Caco-2 (cell line): ENCODE data around the gene DLX1. TPM values are rescaled to one million over a fixed set of nuclear protein-coding genes. Genes with fewer than 3 reads are reported as not detected.

Experiments used
- BruUV-seq: library from RNA; stranded (reverse); fragments of 400-500 nt; replicated peaks from 2 replicates; lab custom pipeline; 2021; lab: Mats Ljungman, UMichigan
- CTCF ChIA-PET: fragments of 300-600 bp; sonication (Branson Sonifier 250); formaldehyde crosslinking; loops from one replicate; lab custom pipeline; 2022; ENCODE audit warnings: antibody characterized with exemption; lab: Charles Lee
- POLR2A ChIA-PET: fragments of 300-600 bp; sonication (Branson Sonifier 250); formaldehyde crosslinking; loops from one replicate; lab custom pipeline; 2022; ENCODE audit warnings: antibody characterized with exemption; lab: Charles Lee
- DNase-seq, 2 experiments: peaks; one replicate each; pipeline versions ENCODE4 v3.0.0 to v3.0.0-alpha.2; 2020 to 2022
- H3K27me3 ChIP-seq: replicated peaks from 2 replicates; pipeline ENCODE4 v1.6.0; 2011; ENCODE audit warnings: low read length; ENCODE audit not compliant: control insufficient read depth, insufficient read depth
- H3K36me3 ChIP-seq: 2 replicates; pipeline ENCODE4 v1.5.1; 2011; ENCODE audit warnings: low read length; ENCODE audit not compliant: control insufficient read depth, insufficient read depth
- H3K4me1 ChIP-seq: fragments of 250-450 bp; sonication (Bioruptor Pico); 2 replicates; pipeline ENCODE4 v1.5.1; 2020; ENCODE audit warnings: mild to moderate bottlenecking
- H3K4me3 ChIP-seq: 2 replicates; pipeline ENCODE4 v1.5.1; 2011; ENCODE audit warnings: low read depth, mild to moderate bottlenecking, control low read depth, low read length
- H3K9me3 ChIP-seq: fragments of 250-450 bp; sonication (Bioruptor Pico); 2 replicates; pipeline ENCODE4 v1.5.1; 2020; ENCODE audit warnings: mild to moderate bottlenecking, moderate library complexity
- H3K27ac Mint-ChIP-seq: one replicate; pipeline ENCODE4 v1.8.0; 2022; ENCODE audit warnings: mixed read lengths; ENCODE audit not compliant: unreplicated experiment
- H3K27me3 Mint-ChIP-seq: one replicate; pipeline ENCODE4 v1.8.0; 2022; ENCODE audit warnings: mixed read lengths; ENCODE audit not compliant: insufficient read depth, unreplicated experiment
- H3K36me3 Mint-ChIP-seq: one replicate; pipeline ENCODE4 v1.8.0; 2022; ENCODE audit warnings: mild to moderate bottlenecking, mixed read lengths; ENCODE audit not compliant: insufficient read depth, unreplicated experiment
- H3K4me1 Mint-ChIP-seq: one replicate; pipeline ENCODE4 v1.8.0; 2022; ENCODE audit warnings: low read depth, mixed read lengths; ENCODE audit not compliant: unreplicated experiment
- H3K4me3 Mint-ChIP-seq: one replicate; pipeline ENCODE4 v1.8.0; 2022; ENCODE audit warnings: mild to moderate bottlenecking, moderate library complexity, mixed read lengths; ENCODE audit not compliant: unreplicated experiment
- H3K9me3 Mint-ChIP-seq: one replicate; pipeline ENCODE4 v1.8.0; 2022; ENCODE audit warnings: mixed read lengths; ENCODE audit not compliant: unreplicated experiment
- CTCF ChIP-seq, 2 experiments: fragments of 200-600 bp in 1 of 2; IDR thresholded peaks; 1 replicate in 1 of 2; 2 replicates in 1 of 2; pipeline versions ENCODE4 v1.5.1 to v1.8.0; 2011 to 2022; ENCODE audit warnings: antibody characterized with exemption in 1 of 2, control low read depth in 1 of 2, inconsistent platforms in 1 of 2, low read depth in 1 of 2, low read length in 1 of 2, mild to moderate bottlenecking in 1 of 2, moderate library complexity in 1 of 2; ENCODE audit not compliant: insufficient read depth in 1 of 2, severe bottlenecking in 1 of 2, unreplicated experiment in 1 of 2
- intact Hi-C: fragments of 100-400 bp; cut with micrococcal nuclease; formaldehyde crosslinking; loops from one replicate; pipeline ENCODE4 v1.10.0; 2022; ENCODE audit not compliant: unreplicated experiment
- total RNA-seq: library from RNA; stranded (reverse); gene quantifications from 2 replicates; pipeline ENCODE4 v1.2.3, GENCODE V29; 2022

Gene DLX1
- total RNA-seq, 1 experiment from 2014 or later, result 1.2 TPM

DNA sequence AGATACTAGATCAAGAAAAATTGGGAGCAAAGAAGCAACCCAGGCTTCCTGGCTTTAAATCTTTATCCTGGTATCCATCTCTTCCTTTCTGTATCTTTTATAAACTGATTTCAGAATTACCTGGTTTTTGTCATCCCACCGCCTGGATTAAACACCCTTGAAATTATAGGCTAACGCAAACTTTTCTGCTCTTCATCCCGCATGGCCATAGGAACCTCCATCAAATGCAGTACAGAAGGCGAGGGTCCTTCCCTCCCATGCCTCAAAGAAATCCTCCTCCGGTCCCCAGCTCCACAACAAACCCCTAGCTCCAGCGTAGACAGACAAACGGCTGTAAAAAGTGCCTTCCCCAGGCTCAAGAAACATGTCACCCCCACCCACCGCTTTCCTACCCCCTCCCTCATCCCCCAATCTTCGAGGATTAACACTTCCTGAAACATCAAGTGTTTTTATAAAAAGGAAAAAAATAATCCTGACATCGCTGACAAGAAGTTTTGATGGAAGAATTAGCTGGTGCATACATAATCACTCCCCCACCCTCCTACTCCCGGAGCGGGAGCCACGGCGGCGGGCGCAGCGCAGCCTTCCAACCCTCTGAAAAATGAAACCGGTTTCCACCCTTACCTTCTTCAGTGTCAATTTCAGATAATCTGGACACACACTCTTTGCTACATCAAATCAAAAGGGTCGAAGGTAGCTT, 7.6 kb downstream of the DLX1 start:
- H3K4me1 Mint-ChIP-seq, result peaks cover 6% of the 10 kb centered on the region
- no peak overlapping the region for H3K4me3 ChIP-seq
- no peaks in the 10 kb centered on the region for H3K36me3 ChIP-seq
- no peak overlapping the region for H3K27ac Mint-ChIP-seq
- 0 out of 2 replicates have a peak, but pooled peaks cover 2% of the 10 kb centered on the region for H3K27me3 ChIP-seq
- CTCF ChIA-PET, result no interaction called here
- no TSS peak for BruUV-seq
- peaks cover 13% of the 10 kb centered on the region for H3K36me3 Mint-ChIP-seq
- TF ChIP-seq CTCF (IDR thresholded peaks at IDR 0.05; ENCODE audit: insufficient read depth in 1 of 2, low read depth in 1 of 2, low read length in 1 of 2, severe bottlenecking in 1 of 2, unreplicated experiment in 1 of 2), result no peak
- DNase-seq, result no peak
- H3K9me3 Mint-ChIP-seq, result no peaks in the 10 kb centered on the region
- no peaks in the 10 kb centered on the region for H3K9me3 ChIP-seq
- intact Hi-C loops, result no loop called here
- POLR2A ChIA-PET, result interaction anchor here (0.6 kb wide), 1 partner anchor 406 kb away, joined by 3 read pairs; the partner anchor contains the start of gene DYNC1I2
- H3K27me3 Mint-ChIP-seq, result peaks cover 10% of the 10 kb centered on the region
- peaks cover 4% of the 10 kb centered on the region; the same call in 1 of the 2 replicates for H3K4me1 ChIP-seq
- H3K4me3 Mint-ChIP-seq, result no peak overlapping the region

DNA sequence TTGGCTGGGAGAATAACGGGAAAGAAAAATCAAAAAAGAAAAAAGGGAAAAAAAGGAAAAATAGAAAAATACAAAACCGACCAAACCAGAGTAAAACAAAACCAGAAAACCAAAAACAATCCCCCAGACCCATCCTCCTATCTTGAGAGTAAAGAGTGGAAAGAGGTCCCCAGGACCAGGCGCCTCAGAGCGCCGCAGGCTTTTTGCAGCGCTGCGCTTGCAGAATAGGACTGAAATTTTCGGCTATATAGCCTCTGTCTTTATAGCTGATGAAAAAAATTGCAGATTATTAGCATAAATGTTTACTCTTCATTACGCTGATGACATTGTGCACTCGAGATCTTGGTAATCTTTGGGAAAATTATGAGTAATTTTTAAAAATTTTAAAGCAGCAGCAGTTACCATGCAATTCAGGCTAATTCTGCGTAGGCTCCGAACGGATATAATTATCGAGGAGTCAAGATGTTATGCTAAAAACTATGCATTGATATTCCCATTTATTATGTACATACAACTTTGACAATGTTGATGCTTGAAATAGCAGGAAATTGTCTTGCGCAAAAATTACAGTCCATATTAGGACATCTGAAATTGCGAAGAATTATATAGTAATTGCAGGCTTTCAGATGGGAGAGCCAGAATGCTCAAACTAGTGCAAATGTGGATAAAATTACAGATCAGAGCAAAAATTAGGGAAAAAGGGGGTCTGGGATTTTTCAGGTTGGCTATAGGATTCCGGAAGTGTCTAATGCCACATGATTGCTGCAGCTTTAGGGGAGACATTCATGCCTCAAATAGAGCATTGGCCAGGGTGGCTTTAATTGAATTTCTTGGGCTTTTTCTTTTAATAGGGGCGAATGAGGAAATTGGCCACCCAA, 8.3 kb downstream of the DLX1 start:
- Histone ChIP-seq H3K4me3 (no peak overlapping the region), H3K9me3 (no peaks in the 10 kb centered on the region), H3K27me3 (0 out of 2 replicates have a peak, but pooled peaks cover 2% of the 10 kb centered on the region), H3K4me1 (peaks cover 10% of the 10 kb centered on the region), H3K36me3 (no peaks in the 10 kb centered on the region)
- DNase-seq, result no peak
- POLR2A ChIA-PET, result interaction anchor here (0.6 kb wide), 1 partner anchor 407 kb away, joined by 3 read pairs; the partner anchor contains the start of gene DYNC1I2
- intact Hi-C loops, result no loop called here
- Mint-ChIP-seq H3K36me3 (peaks cover 13% of the 10 kb centered on the region), H3K27ac (no peak overlapping the region), H3K4me1 (peaks cover 11% of the 10 kb centered on the region), H3K9me3 (no peaks in the 10 kb centered on the region), H3K27me3 (peaks cover 10% of the 10 kb centered on the region), H3K4me3 (peak overlapping the region; percentile 12)
- CTCF ChIA-PET, result no interaction called here
- BruUV-seq, result no TSS peak
- no peak for TF ChIP-seq CTCF (IDR thresholded peaks at IDR 0.05; ENCODE audit: insufficient read depth in 1 of 2, low read depth in 1 of 2, low read length in 1 of 2, severe bottlenecking in 1 of 2, unreplicated experiment in 1 of 2)
